Fibroblast of skin of right biceps (primary cell): ENCODE data around the gene TTYH2.

Experiments used
- DNase-seq: peaks from one replicate; pipeline ENCODE4 v3.0.0-alpha.2; 2013

Gene TTYH2

GRCh38 chr17:74297941-74298340 is 84.6 kb downstream of the TTYH2 start:
- DNase-seq, result no peak

DNA sequence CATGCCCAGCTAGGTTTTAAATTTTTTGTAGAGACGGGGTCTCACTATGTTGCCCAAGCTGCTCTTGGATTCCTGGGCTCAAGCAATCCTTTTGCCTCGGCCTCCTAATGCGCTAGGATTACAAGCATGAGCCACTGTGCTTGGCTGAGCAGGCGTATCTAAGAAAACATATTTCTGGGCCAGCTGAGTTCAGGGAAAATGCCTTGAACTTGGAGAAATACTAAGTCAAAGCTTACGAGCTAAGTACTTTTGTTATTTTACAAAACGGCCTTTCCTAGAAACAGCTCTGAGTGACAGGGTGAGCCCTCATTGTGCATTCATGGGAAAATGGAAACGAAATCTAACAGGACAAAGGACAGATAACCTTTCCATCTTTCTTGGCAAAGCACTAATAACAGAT is 85.4 kb downstream of the TTYH2 start:
- no peak for DNase-seq

DNA sequence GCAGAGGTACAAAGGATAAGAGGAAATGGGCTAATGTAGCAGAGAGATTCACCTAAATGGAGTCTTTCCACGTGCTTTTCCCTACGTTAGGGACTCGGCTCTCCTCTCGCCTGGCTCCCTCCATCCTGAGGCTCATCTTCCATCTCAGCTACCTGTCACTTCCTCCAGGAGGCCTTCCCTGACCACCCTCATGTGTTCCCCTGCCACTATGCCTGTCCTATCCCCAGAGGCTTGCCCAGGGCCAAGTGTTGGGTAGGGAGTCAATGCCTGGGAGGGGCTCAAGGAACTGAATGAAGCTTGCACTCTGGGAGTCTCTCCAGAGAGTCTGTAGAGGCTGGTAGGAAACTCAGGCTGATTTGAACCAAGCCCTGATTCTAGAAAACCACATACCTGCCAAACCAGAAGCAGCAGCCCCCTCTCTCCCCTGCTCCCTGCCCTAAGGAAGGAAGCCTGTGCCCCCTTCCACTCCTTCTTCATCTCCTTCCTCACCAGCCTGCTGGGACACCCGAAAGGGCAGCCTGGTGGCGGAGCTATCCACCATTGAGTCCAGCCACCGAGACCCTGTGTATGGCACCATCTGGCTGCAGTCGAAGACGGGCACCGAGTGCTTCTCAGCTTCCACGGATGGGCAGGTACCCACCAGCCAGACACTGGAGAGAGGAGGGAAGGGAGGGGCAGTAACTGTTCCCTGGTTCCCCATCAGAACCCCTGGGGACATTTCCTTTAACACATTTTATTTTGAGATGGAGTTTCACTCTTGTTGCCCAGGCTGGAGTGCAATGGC is 86.0 kb downstream of the TTYH2 start:
- no peak for DNase-seq

DNA sequence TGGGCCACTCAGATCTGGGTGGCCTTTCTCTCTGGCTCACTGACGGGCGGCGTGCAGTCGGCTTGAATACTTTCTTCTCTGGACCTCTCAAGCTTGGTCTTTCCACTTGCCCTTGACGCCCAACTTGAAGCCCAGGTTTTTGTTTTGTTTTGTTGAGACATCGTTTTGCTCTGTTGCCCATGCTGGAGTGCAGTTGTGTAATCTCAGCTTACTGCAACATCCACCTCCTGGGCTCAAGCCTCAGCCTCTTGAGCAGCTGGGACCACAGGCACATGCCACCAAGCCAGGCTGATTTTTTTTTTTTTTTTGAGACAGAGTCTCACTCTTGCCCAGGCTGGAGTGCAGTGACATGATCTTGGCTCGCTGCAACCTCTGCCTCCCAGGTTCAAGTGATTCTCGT is 89.9 kb downstream of the TTYH2 start:
- DNase-seq, result no peak

DNA sequence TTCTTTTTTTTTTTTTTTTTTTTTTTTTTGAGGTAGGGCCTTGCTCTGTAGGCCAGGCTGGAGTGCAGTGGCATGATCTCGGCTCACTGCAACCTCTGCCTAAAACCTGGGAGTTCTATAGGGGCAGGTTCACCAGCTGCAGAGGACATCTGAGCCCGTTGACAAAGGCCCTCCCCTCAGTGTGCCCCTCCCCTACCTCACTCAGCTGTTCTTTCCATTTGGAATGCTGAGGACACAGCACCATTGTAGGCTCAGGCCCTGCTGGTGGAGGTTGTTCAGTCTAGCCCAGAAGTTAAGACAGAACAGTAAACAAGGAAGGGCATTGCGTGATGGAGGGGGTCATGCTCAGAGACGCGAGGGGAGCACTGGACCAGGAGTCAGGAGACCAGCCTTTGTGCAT is 90.8 kb downstream of the TTYH2 start:
- no peak for DNase-seq

DNA sequence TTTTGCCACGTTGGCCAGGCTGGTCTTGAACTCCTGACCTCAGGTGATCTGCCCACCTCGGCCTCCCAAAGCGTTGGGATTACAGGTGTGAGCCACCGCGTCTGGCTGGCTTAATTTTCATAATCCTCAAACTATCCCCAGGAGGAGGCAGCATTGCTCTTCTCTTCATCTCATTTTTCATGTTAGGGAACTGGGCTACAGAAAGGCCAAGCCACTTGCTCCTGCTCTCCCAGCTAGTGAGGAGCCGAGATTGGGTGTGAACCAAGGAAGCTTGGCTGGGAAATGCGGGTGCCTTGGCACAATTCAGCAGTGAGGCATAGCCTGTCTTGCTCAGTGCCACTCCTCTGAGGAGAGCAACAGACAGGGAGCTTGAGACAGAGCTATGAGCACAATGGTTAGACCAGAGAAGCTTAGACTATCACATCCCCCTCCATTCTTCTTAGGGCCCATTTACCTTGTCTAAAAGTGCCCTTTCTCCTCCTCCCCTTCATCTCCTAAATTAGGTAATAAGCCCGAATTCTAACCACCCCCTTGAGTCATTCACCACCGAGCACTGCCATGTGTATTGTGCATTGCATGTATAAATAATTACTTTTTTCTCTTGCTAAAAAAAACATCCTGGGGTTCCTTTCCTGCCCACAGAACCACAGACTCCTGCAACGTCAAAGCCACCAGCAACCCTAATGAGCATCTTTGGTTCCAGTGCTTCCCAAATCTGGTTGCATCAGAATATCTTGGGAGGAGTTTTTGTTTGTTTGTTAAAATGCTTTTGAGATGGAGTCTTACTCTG is 92.7 kb downstream of the TTYH2 start:
- no peak for DNase-seq

DNA sequence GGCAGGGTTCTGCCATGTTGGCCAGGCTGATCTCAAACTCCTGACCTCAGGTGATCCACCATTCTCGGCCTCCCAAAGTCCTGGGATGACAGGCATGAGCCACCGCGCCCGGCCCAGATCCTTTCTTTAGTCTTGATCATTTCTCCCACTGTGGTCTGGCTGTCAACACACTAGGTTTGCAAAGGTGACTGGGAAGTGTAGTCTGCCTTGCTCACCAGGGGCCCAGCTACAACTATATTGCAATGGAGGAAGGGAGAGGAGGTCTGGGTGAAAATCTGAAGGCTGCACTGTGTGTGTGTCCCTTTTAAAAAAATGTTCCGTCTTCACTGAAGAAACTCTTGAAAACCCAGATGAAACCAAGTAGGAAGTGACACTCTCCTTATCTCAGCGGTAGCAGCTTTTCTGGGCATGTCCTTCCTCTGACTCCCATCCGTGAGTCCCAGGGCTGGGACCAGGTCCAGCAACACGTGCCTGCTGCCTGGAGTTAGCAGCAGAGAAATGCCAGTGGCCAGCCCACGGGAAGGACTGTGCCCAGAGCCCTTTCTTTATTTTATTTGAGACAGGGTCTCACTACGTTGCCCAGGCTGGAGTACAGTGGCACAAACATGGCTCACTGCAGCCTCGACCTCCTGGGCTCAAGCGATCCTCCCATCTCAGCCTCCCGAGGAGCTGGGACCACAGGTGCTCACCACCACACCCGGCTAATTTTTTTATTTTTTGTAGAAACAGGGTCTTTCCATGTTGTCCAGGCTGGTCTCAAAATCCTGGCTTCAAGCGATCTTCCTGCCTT is 94.8 kb downstream of the TTYH2 start:
- no peak for DNase-seq

DNA sequence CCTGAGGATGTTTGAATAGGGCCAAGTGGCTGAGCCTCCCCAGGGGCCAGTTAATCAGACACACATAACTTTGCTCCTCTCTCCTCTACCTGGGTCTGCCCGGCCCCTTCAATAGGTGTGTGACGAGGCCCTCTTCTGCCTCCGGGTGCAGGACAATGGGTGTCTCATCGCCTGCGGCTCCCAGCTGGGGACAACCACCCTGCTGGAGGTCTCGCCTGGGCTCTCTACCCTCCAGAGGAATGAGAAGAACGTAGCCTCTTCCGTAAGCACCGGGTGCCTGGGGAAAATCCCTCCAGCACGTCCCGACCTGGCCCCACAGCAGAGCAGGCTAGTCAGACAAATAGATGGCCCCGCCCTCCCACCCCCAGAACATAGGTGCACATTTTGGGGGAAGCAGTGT is 96.5 kb downstream of the TTYH2 start:
- no peak for DNase-seq
